Renal cortical epithelial cell (primary cell): Measurements from ENCODE around the gene GATAD2A. TPM values are rescaled to one million over a fixed set of nuclear protein-coding genes. Genes with fewer than 3 reads are reported as not detected.
A peak's percentile ranks its signal among the peaks of the same experiment; 100 is the strongest.
"Not testable (repeated sequence)": the region's sequence is repeated elsewhere in the genome, so short reads cannot be mapped to it uniquely, and the experiment has no call there.

Experiments used
- DNase-seq: peaks from one replicate; pipeline ENCODE4 v3.0.0-alpha.2; 2011; ENCODE audit warnings: low read depth
- total RNA-seq: library from RNA; depleted of rRNA; stranded (reverse); fragments of >200 nt; gene quantifications from 2 replicates; pipeline ENCODE4 v1.2.3, GENCODE V29; 2014

The GATAD2A gene
- total RNA-seq, 1 donor from 2014 or later: 93.9 TPM

- no peak for DNase-seq
Measured at GRCh38 chr19:19465436-19466070, 60.1 kb downstream of the GATAD2A start.

GRCh38 chr19:19466201-19466600 is 60.7 kb downstream of the GATAD2A start:
- no peak for DNase-seq

- DNase-seq: no peak
Measured at GRCh38 chr19:19468424-19469050, 63.1 kb downstream of the GATAD2A start.

- DNase-seq: no peak
Measured at GRCh38 chr19:19470579-19470978, 65.1 kb downstream of the GATAD2A start.

GRCh38 chr19:19471682-19472081 is 66.2 kb downstream of the GATAD2A start:
- no peak for DNase-seq

GRCh38 chr19:19472106-19472505 is 66.6 kb downstream of the GATAD2A start:
- DNase-seq: not testable (repeated sequence)

- DNase-seq: no peak
Measured at GRCh38 chr19:19475015-19475765, 69.7 kb downstream of the GATAD2A start.

- no peak for DNase-seq
Measured at GRCh38 chr19:19475849-19476828, 70.7 kb downstream of the GATAD2A start.

GRCh38 chr19:19477705-19478383 is 72.4 kb downstream of the GATAD2A start:
- DNase-seq: no peak

GRCh38 chr19:19480688-19481087 is 75.2 kb downstream of the GATAD2A start:
- DNase-seq: no peak

- no peak for DNase-seq
Measured at GRCh38 chr19:19482809-19483596, 77.5 kb downstream of the GATAD2A start.

- no peak for DNase-seq
Measured at GRCh38 chr19:19485161-19485997, 79.9 kb downstream of the GATAD2A start.

GRCh38 chr19:19485998-19486290 is 80.5 kb downstream of the GATAD2A start:
- no peak for DNase-seq

GRCh38 chr19:19486343-19487076 is 81.0 kb downstream of the GATAD2A start:
- DNase-seq: no peak

- no peak for DNase-seq
Measured at GRCh38 chr19:19487077-19487949, 81.8 kb downstream of the GATAD2A start.

- peak; percentile 53 for DNase-seq
Measured at GRCh38 chr19:19487950-19488874, 82.7 kb downstream of the GATAD2A start.
